ENCODE results near the gene MRPL10.

Gene MRPL10

DNA sequence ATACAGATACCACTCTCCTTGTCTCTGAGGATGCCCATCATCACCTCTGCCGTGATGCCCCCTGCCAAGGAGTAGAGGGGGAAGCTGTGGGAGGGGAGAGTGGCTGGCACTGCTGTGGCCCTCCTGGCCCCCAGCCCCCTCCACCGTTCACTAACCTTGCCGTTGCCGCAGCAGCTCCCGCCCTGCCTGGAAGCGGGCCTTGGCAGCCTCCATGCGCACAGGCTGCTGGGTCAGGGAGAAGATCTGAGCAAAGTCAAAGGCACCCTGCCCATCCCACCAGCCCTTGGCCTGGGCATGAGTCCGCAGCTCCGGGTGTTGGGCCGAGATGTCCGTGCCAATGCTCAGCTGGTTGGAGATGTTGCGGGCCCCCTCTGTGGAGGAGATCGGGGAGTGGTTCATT is 7.3 kb upstream of the MRPL10 start:
- no peak for DNase-seq

DNA sequence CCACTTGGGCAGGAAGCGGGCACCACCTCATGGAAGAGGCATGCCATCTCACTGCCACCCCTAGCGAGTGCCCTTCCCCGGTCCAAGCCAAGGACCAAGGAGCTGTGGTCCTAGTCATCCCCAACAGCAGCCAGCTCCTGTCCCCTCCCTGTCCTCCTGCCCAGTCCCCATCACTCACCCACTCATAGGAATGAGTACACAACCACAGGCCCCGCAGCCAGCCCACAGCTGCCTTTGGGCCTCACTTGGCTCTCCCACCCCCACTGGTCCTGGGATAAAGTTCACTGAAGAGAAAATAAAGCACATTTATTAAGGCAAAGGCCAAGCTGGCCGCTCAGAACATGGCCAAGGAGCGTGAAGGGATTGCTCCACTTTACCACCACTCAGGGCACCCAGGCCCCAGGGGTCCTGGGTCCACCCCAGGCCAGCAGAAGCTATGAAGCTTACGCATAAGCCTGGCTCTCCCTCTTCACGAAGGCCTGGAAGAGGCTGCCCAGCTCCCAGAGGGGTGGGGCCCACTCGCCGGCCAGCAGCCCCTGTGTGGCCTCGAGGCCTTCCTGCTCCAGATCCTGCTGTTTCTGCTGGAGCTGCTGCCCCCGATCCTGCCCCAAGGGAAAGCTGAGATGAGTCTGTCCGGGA is 6.2 kb upstream of the MRPL10 start:
- no peak for DNase-seq

DNA sequence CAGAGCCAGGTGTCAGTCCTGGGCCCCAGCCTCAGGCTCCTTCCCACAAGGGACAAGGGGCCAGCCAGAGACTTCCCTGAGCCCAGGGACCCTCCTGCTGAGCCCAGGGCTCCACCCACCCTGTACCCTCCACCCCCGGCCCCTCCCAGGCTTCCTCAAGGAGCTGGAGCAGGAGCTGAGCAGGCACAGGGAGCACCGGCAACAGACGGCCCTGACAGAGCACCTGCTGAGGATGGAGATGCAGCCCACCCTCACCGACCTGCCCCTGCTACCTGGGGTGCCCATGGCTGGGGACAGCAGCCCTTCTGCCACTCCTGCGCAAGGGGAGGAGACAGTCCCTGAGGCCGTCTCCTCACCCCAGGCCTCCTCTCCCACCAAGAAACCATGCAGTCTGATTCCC is 5.3 kb upstream of the MRPL10 start:
- DNase-seq = no peak

DNA sequence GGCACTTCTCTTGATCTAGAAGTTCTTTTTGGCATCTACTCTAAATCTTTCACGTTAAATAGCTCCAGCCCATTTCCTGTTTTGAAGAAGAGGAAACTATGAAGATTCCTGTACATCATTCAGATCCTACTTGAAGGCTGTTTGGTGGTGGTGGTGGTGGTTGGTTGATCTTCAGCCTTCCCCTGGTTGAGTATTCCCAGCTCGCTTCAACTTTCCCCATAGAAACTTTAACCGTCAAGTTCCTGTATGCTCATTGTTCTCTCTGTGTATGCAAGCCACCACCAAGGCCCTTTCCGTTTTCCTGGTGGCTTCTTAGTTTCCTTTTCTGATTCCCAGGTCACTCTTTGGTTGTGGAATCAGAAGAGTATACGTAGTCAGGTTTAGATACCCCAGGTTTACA is 3.4 kb upstream of the MRPL10 start:
- no peak for DNase-seq

DNA sequence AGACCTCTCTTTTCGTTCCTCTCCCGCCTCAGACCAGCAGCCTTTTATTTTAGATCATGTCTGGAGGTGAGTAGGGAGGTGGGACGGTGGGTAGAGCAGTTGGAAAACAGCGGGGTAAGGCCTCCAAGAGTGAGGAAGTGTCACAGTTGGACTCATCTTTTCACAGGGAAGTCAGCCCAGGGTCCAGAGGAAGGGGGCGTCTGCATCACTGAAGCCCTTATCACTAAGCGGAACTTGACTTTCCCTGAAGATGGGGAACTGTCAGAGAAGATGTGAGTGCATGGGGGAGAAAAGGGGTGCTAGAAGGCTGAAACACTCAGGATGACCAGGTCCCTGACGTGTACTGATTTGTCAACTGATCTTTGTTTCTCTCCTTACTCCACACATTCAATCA is 590 bp upstream of the MRPL10 start:
- DNase-seq = no peak

DNA sequence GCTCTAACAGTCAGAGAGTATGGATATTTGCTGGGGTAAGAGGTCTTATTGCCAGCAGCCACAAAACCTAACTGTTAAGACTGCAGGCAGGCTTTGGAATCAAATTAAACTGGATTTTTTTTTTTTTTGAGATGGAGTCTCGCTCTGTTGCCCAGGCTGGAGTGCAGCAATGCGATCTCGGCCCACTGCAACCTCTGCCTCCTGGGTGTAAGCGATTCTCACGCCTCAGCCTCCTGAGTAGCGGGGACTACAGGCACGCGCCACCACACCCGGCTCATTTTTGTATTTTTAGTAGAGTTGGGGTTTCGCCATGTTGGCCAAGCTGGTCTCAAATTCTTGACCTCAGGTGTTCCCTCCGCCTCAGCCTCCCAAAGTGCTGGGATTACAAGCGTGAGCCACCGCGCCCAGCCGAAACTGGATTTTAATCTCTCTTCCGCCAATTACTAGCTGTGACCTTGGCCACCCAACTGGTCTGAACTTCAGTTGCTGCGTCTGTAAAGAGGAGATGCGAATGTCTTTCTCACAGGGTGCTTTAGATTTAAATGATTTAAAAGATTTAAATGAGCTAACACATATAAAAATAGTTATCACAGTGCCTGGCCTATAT is 842 bp downstream of the MRPL10 start:
- DNase-seq = no peak

DNA sequence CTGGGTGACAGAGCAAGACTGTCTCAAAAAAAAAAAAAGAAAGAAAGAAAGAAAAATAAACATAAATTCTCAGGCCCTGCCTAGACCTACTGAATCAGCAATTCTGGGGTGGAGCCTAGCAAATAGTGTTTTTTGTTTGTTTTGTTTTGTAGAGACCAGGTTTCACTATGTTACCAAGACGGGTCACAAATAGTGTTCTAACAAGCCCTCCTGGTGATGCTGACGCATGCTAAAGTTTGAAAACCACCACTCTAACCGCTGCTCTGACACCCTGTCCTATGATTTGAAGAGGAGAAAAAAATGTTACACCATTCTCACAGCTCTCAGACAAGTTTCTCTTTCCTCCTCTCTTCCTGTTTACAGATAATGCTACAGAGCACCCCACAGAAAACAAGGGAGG is 1.5 kb downstream of the MRPL10 start:
- peak; percentile 72 for DNase-seq

DNA sequence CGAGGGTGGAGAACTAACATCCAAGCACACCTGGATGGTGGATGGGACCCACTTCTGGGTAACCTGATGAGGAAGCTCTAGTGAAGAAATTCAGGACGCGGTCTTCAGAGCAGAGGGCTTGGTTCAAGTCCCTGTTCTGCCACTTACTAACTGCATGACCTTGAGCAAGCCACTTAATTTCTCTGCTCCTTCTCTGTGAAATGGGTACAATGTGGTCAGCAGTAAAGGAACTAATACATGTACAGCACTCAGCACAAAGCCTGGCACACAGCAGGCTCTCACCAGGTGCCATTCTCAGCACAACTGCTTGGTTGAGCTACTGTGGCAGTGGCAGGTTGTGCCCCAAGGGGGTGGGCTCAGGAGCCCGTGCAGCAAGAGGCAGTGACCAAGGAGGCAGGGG is 7.8 kb downstream of the MRPL10 start:
- no peak for DNase-seq

DNA sequence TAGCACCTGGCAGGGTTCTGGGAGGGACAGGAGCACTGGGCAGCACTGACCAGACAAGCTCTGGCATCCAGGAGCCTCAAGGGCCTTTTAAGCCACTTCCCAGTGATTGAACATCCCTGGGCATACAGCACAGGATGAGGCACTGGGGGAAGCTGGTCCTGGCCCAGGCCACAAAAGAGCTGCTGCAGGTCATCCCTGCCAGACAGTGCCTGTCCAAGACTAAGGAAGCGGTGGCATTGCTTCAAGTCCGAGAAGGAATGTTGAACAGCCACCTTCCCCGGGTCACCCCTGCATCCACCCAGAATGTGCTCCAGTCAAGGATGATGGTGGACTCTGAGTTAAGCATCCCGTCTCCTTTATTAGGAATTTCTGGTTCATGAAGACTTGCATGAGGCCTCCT is 8.6 kb downstream of the MRPL10 start:
- no peak for DNase-seq

DNA sequence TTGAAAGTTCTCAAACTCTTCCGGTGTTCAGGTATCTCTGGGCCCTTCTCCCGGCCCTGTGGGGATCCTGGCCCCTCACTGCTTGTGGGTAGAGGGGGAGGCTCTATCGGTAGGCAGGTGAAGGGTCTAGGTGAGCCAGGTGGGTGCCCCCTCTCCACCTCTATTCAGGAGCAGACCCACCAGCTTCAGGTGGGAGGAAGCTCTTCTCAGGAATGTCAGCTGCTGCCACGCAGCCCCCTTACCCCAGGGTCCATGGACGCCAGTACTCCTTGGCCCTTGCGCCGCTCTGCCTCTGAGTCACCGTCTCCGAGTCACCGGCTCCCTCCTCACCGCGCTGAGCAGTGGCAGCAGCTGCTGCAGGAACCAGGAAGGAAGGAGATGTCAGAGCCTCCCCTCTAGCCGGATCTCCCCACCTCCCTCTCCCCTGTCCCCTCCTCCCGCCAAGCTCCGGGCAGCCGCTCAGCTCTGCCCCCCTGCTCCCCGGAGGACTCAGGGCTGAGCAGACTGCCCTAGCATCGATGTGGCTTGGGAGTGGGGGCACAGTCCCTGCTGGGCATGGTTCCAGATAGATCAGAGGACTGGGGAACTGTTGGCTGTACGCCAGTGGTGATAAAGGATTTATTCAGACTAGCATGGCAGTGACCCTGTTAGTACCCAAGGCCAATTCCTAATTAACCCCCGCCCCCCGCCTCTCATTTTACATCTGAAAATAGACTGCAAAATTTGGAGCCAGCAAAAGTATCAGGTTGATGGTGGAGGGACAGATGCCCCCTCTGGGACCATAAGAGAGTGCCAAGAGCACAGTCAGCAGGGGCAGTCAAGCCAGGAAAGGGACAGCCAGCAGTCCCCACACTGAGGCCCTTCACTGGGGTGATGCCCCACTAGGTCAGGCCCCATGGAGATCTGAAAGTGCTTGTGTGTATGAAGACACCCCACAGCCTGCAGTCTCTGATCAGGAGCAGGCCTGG is 9.6 kb downstream of the MRPL10 start, which contains the start of gene OSBPL7:
TSS of gene OSBPL7 (minus strand) at position 371 of the 968 bp plus-strand sequence. CDS start 1,516 bp downstream, outside the sequence.
- peak; percentile 84 for DNase-seq

DNA sequence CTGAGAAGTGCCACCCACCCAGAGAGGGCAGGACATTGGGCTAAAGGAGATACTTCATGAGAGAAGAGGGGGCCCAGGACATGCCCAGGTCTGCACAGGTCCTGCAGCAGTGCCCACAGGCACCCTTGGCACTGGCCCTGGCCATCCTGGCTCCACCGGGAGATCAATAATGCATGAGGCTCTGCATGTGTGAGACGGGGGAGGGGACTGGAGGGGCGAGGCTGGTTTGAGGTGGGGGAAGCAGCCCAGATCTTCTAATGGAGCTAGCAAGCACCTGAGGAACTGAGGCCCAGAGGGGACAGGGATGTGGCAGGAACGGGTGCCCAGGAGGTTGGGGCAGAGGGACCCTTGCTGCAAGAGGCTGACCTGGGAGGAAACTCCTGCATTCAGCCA is 10.3 kb downstream of the MRPL10 start:
- no peak for DNase-seq

DNA sequence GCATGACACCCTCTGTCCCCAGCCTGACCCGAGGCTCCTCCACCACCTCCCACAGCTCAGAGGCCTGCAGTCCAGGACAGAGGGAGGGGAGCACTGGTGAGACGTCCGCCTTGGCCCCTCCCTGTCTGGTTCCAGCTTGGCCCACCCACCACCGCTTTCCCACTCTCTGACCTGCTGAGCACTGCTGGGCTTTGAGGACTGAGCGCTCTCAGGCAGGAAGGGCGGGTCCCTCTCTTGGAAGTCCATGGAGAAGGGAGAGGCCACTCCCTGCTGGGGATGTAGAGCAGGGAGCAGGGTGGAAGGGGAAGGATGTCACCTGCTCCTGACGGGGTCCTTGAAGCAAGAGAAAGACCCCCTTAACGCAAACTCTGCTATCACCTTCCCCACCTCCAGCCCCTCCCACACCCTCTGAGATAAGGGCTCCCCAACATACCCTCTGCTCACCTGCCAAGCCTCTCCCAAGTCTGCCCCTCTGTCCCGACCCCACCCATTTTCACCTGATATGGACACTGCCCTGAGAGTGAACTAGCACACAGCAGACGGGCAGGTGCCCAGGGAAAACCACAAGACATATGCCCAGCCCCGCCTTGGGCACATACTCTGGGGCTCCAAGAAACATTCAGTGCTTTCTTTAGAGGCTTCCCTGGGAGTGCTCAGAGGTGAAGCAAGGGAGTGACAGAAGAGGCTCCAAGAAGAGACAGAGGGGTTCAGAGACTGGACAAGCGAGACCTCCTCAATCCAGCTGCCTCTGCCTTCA is 11.1 kb downstream of the MRPL10 start:
- DNase-seq = no peak

DNA sequence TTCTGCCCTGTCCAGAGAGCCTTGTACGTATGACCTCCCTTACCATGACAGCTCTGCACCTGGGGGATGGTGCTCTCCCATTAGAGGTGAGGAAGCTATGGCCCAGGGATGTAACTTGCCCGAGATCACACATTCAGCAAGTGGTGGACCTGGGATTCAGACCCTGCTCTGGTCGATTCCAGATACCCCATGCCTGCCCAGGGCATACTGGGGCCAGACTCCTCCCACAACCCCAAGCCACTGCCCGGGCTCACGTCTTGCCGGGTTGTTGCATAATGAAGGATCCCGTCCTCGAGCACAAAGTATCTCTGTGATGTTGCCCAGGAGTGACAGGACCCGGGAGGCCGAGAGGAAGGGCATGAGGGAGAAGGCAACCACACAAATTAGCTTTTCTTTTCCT is 11.9 kb downstream of the MRPL10 start:
- DNase-seq = no peak

DNA sequence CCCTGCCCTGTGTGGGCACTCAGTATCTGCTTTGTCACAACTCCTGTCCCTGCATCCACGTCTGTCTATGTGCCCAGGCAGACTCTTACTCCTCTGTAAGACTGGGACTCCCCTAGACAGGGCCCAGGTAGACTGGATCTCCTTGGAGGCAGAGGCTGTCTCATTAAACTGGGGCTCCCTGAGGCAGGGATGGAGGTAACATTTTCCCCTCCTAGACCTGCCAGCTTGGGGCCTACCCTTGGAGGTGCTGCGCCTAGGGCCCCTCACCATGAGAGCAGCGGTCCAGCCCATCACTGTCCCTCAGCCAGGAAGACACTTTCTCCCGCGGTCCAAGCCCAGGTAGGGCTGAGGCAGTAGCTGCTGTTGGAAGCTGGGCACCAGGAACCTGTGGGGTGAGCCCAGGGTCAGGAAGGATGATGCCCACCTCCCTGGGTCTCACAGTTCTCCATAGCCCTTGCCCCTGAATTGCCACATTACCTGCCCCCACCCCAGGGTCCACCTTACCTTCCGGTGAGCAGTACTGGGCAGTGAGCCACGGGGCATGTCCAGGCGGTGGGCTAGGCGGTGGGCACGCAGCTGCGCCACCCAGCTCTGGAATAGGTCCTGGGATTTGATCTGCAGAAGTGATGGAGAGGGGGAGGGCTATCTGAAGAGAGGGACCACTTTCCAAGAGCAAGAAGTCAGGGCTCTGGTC is 13.2 kb downstream of the MRPL10 start:
- no peak for DNase-seq

DNA sequence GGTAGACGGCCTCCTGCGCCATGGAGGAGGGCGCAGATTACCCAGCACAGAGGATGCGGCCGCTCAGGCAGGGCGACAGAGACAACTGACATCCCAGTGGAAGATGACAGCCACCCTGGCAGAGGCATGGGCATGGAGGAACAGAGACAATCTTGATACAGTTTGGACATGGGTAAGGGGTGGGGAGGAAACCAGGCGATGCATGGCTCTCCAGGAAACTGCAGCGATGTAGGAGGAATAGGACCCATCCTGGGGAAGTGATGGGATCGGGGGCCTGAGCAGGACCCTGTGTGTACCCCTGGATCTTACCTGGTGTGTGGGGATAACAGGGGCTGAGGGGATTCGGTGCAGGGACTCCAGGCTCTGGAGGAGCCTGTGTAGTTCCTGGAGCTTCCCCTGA is 14.4 kb downstream of the MRPL10 start:
- no peak for DNase-seq

DNA sequence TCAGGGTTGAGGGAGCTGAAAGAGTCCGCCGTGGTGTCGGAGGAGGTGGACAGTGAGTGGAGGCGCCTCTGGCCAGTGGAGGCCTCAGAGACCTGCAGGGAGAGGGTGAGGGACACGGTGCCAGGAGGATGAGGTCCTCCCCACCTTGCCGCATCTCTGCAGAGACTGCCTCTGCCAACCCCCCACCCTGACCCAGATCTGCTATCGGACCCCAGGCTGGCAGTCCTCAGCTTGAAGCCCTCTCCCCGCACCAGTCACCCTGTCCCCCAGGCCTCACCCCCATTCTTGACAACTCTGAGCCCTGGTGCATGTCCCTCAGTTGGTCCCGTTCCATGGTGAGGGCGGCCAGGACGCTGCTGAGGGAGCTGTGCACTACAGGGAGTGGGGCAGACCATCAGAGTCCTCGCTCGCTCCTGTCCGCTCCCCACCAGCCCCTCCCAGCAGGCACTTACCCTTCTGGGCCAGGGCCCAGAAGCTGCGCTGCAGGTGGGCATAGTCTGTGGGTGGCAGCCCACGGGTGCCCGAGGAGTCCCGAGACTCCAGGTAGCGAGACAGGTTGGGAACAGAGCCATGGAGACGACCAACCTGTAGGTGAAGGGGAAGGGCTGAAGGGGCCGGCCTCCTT is 15.1 kb downstream of the MRPL10 start:
- DNase-seq = no peak

DNA sequence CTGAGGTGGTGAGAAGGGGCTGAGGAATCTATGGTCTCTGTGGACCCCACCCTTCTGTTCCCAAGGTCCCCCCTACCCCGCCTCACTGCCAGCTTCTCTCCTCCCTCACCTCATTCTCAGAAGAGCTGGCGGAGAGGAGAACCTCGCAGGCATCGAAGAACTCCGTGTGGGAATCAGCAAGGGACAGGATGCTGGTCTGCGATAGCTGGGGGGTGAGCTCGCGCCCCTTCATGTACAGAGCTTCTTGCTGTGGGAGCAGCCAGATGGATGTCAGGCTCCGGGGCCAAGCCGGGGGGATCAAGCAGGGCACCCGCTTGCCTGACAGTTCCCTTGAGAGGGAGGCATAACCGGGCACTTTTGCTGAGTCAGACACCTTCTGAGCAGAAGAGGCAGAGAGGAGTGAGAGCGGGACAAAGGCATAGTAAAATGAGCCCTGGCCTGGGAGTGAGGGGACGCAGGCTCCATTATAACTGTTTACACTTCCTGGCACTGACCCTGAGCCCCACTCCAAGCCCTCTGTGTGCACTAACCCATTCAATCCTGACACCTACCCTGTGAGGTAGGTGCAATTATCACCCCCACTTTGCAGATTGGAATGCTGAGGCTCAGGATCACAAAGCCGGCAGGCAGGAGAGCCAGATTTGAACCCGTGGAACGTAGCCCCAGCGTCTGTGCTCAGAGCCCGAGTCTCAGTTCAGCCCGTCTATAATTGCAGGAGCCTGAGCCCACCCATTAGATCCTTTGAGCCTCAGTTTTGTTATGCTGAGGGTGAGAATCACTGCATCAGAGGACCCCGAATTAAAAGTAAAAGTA is 16.0 kb downstream of the MRPL10 start:
- DNase-seq = no peak

DNA sequence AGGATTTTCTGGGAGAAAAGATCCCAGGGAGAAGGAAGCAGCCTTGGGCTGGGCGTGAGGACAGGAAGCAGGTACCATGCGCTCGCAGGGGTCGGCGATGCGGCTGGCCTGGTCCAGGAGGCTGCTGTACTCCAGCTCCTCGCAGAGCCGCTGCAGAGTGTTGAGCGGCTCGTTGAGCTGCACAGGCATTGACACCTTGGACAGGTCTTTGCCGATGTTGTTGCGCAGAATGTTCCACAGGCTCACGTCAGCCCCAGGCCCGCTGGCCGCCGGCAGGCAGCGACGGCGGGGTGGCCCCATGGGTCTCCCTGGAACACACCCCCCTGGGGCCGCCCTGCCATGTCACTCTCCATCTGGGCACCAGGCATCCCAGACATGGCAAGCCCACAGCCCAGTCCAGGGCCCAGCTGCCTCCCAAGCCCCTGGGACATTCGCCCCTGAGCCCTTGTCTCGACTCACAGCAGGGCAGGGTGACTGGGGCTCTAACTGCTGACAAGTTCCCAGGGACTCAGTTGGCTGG is 17.8 kb downstream of the MRPL10 start:
- DNase-seq = no peak

DNA sequence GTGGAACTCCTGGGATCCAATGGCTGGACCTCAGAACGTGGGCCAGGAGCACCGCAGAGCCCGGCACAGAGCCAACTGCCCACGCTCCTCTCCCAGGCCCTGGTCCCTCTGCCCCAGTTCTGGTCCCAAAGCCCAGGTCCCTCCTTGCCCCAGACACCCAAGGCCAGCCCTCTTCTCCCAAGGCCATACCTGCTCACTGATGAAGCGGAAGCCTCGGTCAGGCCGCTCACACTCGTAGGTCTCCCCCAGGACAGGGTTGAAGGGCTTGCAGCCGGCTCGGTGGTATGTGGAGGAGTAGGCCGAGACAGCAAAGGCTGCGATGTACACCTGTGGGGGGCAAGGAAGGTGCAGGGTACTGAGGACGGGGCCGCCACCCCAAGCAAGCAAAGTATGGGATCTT is 18.3 kb downstream of the MRPL10 start:
- DNase-seq = no peak

DNA sequence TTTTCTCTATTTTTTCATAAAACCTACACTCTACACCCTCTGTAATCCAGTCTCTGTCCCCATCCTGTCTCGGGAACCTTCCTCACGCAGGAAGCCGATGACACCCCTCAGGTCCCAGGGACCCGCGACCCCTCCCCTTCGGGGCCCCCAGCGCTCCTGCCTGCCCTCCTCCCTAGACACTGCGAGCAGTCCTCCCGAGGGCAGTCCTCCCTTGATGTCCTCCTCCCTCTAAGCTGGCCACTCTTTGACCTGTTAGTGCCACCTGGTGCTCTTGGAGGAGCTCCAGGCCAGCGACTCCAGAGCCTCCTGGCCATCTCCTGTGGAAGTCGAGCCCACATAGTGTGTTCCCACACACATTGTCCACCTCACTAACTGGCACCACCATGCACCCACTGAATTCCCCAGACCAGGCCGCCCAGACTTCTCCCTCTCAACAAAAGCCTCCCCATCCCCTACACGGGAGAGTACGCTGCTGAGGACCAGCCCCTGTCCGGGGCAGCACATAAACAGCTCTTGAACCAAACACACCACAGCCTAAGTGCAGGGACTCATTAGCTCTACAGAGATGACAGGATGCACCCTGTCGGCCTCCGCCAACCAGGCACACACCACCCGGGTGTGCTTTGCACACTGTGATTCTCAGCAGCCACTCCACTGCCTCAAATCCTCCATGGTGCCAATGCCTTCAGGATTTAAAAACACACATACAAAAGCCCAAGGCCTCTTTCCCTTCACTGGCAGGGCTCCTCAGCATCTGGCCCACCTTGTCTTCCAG is 19.0 kb downstream of the MRPL10 start:
- no peak for DNase-seq

Measured in activated CD4-positive, alpha-beta T cell treated with anti-CD3 and anti-CD28 coated beads, Interleukin-2, Interleukin-6, amounts not matched to agents 100 ng/mL and 50 ng/mL, durations not matched to agents 16 hours and 8 hours (primary cell).